ENCODE results near the gene ACAN. TPM values are rescaled to one million over a fixed set of nuclear protein-coding genes. Genes with fewer than 3 reads are reported as not detected.

ACAN gene
- total RNA-seq, 2 donors from 2014 or later: 1.6 TPM; not detected in 1

DNA sequence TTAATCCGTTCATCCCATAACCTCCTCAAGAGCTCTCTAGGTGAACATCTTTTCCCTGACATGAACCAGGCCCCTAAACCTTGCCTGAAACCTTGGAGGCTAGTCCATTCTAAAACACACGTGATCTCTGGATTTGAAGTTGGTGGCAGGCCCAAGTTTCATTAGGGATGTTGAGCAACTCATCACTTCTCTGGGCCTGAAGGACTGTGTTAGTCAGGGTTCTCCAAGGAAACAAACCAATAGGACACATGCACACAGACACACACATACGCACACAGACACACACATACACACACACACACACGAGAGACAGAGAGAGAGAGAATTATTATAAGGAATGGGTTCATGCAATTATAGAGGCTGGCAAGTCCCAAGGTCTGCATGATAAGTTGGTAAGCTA is 31.9 kb downstream of the ACAN start:
- no peak for ATAC-seq
- no peaks in the 10 kb centered on the region for H3K27me3 ChIP-seq
- TF ChIP-seq, protein P1, sequence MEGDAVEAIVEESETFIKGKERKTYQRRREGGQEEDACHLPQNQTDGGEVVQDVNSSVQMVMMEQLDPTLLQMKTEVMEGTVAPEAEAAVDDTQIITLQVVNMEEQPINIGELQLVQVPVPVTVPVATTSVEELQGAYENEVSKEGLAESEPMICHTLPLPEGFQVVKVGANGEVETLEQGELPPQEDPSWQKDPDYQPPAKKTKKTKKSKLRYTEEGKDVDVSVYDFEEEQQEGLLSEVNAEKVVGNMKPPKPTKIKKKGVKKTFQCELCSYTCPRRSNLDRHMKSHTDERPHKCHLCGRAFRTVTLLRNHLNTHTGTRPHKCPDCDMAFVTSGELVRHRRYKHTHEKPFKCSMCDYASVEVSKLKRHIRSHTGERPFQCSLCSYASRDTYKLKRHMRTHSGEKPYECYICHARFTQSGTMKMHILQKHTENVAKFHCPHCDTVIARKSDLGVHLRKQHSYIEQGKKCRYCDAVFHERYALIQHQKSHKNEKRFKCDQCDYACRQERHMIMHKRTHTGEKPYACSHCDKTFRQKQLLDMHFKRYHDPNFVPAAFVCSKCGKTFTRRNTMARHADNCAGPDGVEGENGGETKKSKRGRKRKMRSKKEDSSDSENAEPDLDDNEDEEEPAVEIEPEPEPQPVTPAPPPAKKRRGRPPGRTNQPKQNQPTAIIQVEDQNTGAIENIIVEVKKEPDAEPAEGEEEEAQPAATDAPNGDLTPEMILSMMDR (IDR thresholded peaks at IDR 0.05): no peak
- no peak for TF ChIP-seq POLR2A (IDR thresholded peaks at IDR 0.05)
- no peaks in the 10 kb centered on the region for H3K36me3 ChIP-seq (replicated peaks in 1 of 2; ENCODE audit: insufficient read depth in 1 of 2, low read depth in 2 of 2)
- H3K4me1 ChIP-seq: no peaks in the 10 kb centered on the region
- WGBS, 2 donors: 66 to 75% methylated on average over 4 of the region's 4 CpGs
- intact Hi-C loops (cut with DNase I): loop anchor here (10.0 kb wide), 1 partner anchor 180 kb away; no protein-coding TSS in a partner anchor
- no peak overlapping the region for H3K4me3 ChIP-seq
- DNase-seq: no peak
- H3K27ac ChIP-seq: no peak overlapping the region
- no peaks in the 10 kb centered on the region for H3K9me3 ChIP-seq

DNA sequence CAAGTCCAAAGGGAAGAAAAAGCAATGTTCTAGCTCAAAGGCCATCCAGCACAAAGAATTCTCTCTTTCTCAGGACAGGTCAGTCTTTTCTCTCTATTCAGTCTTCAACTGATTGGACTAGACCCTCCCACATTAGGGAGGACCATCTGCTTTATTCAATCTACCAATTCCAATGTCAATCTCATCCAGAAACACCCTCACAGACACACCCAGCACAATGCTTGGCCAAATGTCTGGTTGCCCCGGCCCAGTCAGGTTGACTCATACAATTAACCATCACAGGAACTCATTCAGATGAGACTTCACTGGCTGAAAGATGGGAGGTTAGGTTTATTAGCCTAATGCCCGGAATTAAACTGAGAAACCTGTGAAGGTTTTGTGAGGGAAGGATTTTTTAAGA is 32.4 kb downstream of the ACAN start:
- Histone ChIP-seq H3K27ac (no peak overlapping the region), H3K9me3 (no peaks in the 10 kb centered on the region), H3K36me3 (replicated peaks in 1 of 2; ENCODE audit: insufficient read depth in 1 of 2, low read depth in 2 of 2) (no peaks in the 10 kb centered on the region), H3K4me1 (no peaks in the 10 kb centered on the region), H3K4me3 (no peak overlapping the region), H3K27me3 (no peaks in the 10 kb centered on the region)
- ATAC-seq (no peak), DNase-seq (no peak)
- 38 to 50% methylated on average over 2 of the region's 2 CpGs for WGBS, 2 donors
- TF ChIP-seq, protein P1 (IDR thresholded peaks at IDR 0.05): no peak
- TF ChIP-seq POLR2A (IDR thresholded peaks at IDR 0.05): no peak
- intact Hi-C loops (cut with DNase I): loop anchor here (10.0 kb wide), 1 partner anchor 181 kb away; no protein-coding TSS in a partner anchor

DNA sequence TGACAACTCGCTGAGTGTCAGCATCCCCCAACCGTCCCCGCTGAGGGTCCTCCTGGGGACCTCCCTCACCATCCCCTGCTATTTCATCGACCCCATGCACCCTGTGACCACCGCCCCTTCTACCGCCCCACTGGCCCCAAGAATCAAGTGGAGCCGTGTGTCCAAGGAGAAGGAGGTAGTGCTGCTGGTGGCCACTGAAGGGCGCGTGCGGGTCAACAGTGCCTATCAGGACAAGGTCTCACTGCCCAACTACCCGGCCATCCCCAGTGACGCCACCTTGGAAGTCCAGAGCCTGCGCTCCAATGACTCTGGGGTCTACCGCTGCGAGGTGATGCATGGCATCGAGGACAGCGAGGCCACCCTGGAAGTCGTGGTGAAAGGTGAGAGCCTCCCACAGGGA is 35.4 kb downstream of the ACAN start:
- H3K4me1 ChIP-seq: no peaks in the 10 kb centered on the region
- ATAC-seq (no peak), DNase-seq (no peak)
- no peak for TF ChIP-seq POLR2A (IDR thresholded peaks at IDR 0.05)
- TF ChIP-seq, protein P1 (IDR thresholded peaks at IDR 0.05): no peak
- no peak overlapping the region for H3K4me3 ChIP-seq
- no peaks in the 10 kb centered on the region for H3K36me3 ChIP-seq (replicated peaks in 1 of 2; ENCODE audit: insufficient read depth in 1 of 2, low read depth in 2 of 2)
- H3K27me3 ChIP-seq: no peaks in the 10 kb centered on the region
- intact Hi-C loops (cut with DNase I): loop anchor here (10.0 kb wide), 1 partner anchor 184 kb away; no protein-coding TSS in a partner anchor
- no peaks in the 10 kb centered on the region for H3K9me3 ChIP-seq
- H3K27ac ChIP-seq: no peak overlapping the region
- WGBS, 2 donors: 74 to 82% methylated on average over 10 to 18 of the region's 18 CpGs

DNA sequence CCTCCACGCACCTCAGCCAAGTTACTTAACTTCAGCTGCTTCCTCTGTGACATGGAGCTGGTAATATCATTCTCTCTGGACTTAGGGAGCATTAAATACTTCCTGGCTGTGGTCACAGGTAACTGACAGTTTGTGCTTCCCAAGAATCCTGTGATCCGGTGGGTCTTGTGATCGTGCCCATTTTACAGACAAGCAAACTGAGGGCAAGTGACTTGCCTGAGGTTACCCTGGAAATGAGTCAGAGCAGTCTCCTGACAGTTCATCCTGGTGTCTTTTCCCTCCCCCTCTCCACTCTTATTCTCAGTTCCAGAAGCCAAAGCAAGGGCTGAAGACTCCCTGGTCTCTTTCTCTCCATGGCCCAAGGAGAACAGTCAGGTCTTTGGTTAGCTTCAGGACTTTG is 35.9 kb downstream of the ACAN start:
- 50 to 60% methylated on average over 2 to 3 of the region's 3 CpGs for WGBS, 2 donors
- intact Hi-C loops (cut with DNase I): loop anchor here (10.0 kb wide), 1 partner anchor 184 kb away; no protein-coding TSS in a partner anchor
- TF ChIP-seq, protein P1 (IDR thresholded peaks at IDR 0.05): no peak

DNA sequence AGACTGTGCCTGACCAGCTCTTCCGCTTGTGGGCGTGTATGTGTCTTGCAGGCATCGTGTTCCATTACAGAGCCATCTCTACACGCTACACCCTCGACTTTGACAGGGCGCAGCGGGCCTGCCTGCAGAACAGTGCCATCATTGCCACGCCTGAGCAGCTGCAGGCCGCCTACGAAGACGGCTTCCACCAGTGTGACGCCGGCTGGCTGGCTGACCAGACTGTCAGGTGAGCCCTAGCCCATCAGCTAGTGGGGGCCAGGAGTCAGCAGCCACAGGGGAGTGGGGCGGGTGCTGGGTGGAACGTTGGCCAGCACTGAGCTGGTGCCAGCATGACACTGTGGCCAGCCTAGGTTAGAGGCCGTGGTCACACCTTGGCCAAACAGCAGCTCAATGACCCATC is 36.7 kb downstream of the ACAN start:
- Histone ChIP-seq H3K4me3 (no peak overlapping the region), H3K9me3 (no peaks in the 10 kb centered on the region), H3K4me1 (no peaks in the 10 kb centered on the region), H3K27ac (no peak overlapping the region), H3K27me3 (no peaks in the 10 kb centered on the region), H3K36me3 (replicated peaks in 1 of 2; ENCODE audit: insufficient read depth in 1 of 2, low read depth in 2 of 2) (no peaks in the 10 kb centered on the region)
- intact Hi-C loops (cut with DNase I): loop anchor here (10.0 kb wide), 1 partner anchor 185 kb away; no protein-coding TSS in a partner anchor
- ATAC-seq: no peak
- WGBS, 2 donors: 62 to 71% methylated on average over 10 to 16 of the region's 16 CpGs
- DNase-seq: no peak
- TF ChIP-seq POLR2A (IDR thresholded peaks at IDR 0.05): no peak
- TF ChIP-seq, protein P1 (IDR thresholded peaks at IDR 0.05): no peak

More for the DNA sequence above, 35.9 kb downstream of the ACAN start:
- Histone ChIP-seq H3K4me3 (no peak overlapping the region), H3K27ac (no peak overlapping the region), H3K4me1 (no peaks in the 10 kb centered on the region), H3K36me3 (replicated peaks in 1 of 2; ENCODE audit: insufficient read depth in 1 of 2, low read depth in 2 of 2) (no peaks in the 10 kb centered on the region), H3K9me3 (no peaks in the 10 kb centered on the region), H3K27me3 (no peaks in the 10 kb centered on the region)
- ATAC-seq (no peak), DNase-seq (no peak)
